Fibroblast of lung (primary cell): ENCODE results near the gene POP4. TPM values are rescaled to one million over a fixed set of nuclear protein-coding genes. Genes with fewer than 3 reads are reported as not detected.

Experiments
- DNase-seq, 2 donors: peaks; one replicate each; pipeline versions ENCODE4 v3.0.0 to v3.0.0-alpha.2; 2010; ENCODE audit warnings: low read depth in 2 of 2
- H2AFZ ChIP-seq: 2 replicates; pipeline ENCODE4 v1.5.1; 2012; ENCODE audit warnings: low read length, control low read depth, inconsistent platforms
- H3K27ac ChIP-seq: 2 replicates; pipeline ENCODE4 v1.5.1; 2011; ENCODE audit warnings: low read length, control low read depth; ENCODE audit not compliant: insufficient read depth
- H3K27me3 ChIP-seq: 2 replicates; pipeline ENCODE4 v1.5.1; 2011; ENCODE audit warnings: mild to moderate bottlenecking, low read length; ENCODE audit not compliant: control insufficient read depth, insufficient read depth
- H3K36me3 ChIP-seq: 2 replicates; pipeline ENCODE4 v1.5.1; 2011; ENCODE audit warnings: low read length; ENCODE audit not compliant: control insufficient read depth, insufficient read depth
- H3K4me1 ChIP-seq: 2 replicates; pipeline ENCODE4 v1.5.1; 2011; ENCODE audit warnings: low read length; ENCODE audit not compliant: control insufficient read depth, insufficient read depth; ENCODE audit errors: extremely low read depth
- H3K4me2 ChIP-seq: 2 replicates; pipeline ENCODE4 v1.5.1; 2011; ENCODE audit warnings: low read length, control low read depth; ENCODE audit not compliant: insufficient read depth; ENCODE audit errors: extremely low read depth
- H3K4me3 ChIP-seq, 4 experiments: fragments of 200-600 bp in 1 of 4; sonication (generic) in 1 of 4; replicated peaks in 1 of 4; 2 replicates each; pipeline ENCODE4 v1.5.1; 2011 to 2016; ENCODE audit warnings: low read length in 4 of 4, low read depth in 3 of 4, mild to moderate bottlenecking in 3 of 4, control low read depth in 2 of 4, inconsistent platforms in 1 of 4, mixed read lengths in 1 of 4; ENCODE audit not compliant: insufficient read depth in 1 of 4; ENCODE audit errors: control extremely low read depth in 1 of 4
- H3K79me2 ChIP-seq: 2 replicates; pipeline ENCODE4 v1.5.1; 2012; ENCODE audit warnings: mild to moderate bottlenecking, low read length, inconsistent platforms; ENCODE audit not compliant: control insufficient read depth, insufficient read depth
- H3K9ac ChIP-seq: 2 replicates; pipeline ENCODE4 v1.5.1; 2011; ENCODE audit warnings: mild to moderate bottlenecking, low read length, control low read depth; ENCODE audit not compliant: insufficient read depth
- H3K9me3 ChIP-seq: 2 replicates; pipeline ENCODE4 v1.5.1; 2012; ENCODE audit warnings: low read depth, low read length; ENCODE audit not compliant: control insufficient read depth, insufficient read depth
- H4K20me1 ChIP-seq: 2 replicates; pipeline ENCODE4 v1.5.1; 2011; ENCODE audit warnings: low read length; ENCODE audit not compliant: control insufficient read depth, insufficient read depth; ENCODE audit errors: extremely low read depth
- EZH2 ChIP-seq: IDR thresholded peaks from 2 replicates; pipeline ENCODE4 v1.5.1; 2012; ENCODE audit warnings: low read length, control low read depth, mild to moderate bottlenecking; ENCODE audit errors: missing control alignments
- polyA plus RNA-seq, 2 donors: library from polyadenylated mRNA; depleted of rRNA in 1 of 2; stranded (reverse) in 1 of 2; unstranded in 1 of 2; fragments of >200 nt; gene quantifications; 2 replicates each; pipeline ENCODE4 v1.2.1, GENCODE V29; 2011 to 2012; ENCODE audit warnings: missing spikeins in 1 of 2
- total RNA-seq: library from RNA; depleted of rRNA; stranded (reverse); fragments of >200 nt; gene quantifications from 2 replicates; pipeline ENCODE4 v1.2.1, GENCODE V29; 2014
- TF ChIP-seq, protein P1 (sequence below), 2 donors: IDR thresholded peaks in 1 of 2; conservative IDR thresholded peaks in 1 of 2; 1 replicate in 1 of 2; 2 replicates in 1 of 2; pipeline ENCODE4 v1.5.1; 2011 to 2012; ENCODE audit warnings: low read length in 2 of 2, control low read depth in 1 of 2, inconsistent platforms in 1 of 2, low read depth in 1 of 2, mild to moderate bottlenecking in 1 of 2

The POP4 gene
- total and polyA plus RNA-seq, 2 donors (not counting 1 experiment from before 2014, with no cell fraction given) = 77.1 to 102 TPM

DNA sequence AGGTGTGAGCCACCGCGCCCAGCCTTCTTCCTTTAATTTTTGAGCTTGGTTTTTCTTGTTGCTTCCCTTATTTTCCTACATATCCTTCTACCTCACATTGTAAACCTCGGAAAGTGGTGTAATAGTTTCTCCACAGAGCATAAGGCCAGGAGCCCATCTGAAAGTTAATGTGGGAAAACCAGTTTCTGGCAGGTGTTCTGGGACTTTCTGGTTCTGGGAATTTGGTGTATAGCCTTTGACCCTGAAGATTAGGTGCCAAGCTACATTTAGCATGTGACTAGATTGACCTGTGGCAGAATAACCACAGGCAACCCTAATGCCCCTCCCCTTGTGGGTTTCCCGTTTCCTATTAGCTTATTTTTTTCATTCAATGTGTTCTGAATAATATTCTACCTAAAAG, 8.7 kb downstream of the POP4 start:
- Histone ChIP-seq H2AFZ (no peak overlapping the region), H3K4me1 (no peaks in the 10 kb centered on the region), H3K9me3 (no peaks in the 10 kb centered on the region), H3K27ac (no peak overlapping the region), H3K79me2 (no peaks in the 10 kb centered on the region), H3K4me3 (no peak overlapping the region), H3K9ac (no peak overlapping the region), H4K20me1 (no peaks in the 10 kb centered on the region), H3K36me3 (peaks cover 17% of the 10 kb centered on the region), H3K27me3 (no peaks in the 10 kb centered on the region), H3K4me2 (no peak overlapping the region)
- no peak for DNase-seq
- TF ChIP-seq EZH2 = no peak
- TF ChIP-seq, protein P1, sequence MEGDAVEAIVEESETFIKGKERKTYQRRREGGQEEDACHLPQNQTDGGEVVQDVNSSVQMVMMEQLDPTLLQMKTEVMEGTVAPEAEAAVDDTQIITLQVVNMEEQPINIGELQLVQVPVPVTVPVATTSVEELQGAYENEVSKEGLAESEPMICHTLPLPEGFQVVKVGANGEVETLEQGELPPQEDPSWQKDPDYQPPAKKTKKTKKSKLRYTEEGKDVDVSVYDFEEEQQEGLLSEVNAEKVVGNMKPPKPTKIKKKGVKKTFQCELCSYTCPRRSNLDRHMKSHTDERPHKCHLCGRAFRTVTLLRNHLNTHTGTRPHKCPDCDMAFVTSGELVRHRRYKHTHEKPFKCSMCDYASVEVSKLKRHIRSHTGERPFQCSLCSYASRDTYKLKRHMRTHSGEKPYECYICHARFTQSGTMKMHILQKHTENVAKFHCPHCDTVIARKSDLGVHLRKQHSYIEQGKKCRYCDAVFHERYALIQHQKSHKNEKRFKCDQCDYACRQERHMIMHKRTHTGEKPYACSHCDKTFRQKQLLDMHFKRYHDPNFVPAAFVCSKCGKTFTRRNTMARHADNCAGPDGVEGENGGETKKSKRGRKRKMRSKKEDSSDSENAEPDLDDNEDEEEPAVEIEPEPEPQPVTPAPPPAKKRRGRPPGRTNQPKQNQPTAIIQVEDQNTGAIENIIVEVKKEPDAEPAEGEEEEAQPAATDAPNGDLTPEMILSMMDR (conservative IDR thresholded peaks at IDR 0.05 in 1 of 2, IDR thresholded peaks at IDR 0.05 in 1 of 2; ENCODE audit: low read depth in 1 of 2, low read length in 2 of 2) = no peak

- H2AFZ ChIP-seq = no peak overlapping the region
- H3K27ac ChIP-seq = no peak overlapping the region
- no peak overlapping the region for H3K4me2 ChIP-seq
- no peaks in the 10 kb centered on the region for H3K9me3 ChIP-seq
- DNase-seq = no peak
- TF ChIP-seq EZH2 = no peak
- TF ChIP-seq, protein P1 (conservative IDR thresholded peaks at IDR 0.05 in 1 of 2, IDR thresholded peaks at IDR 0.05 in 1 of 2; ENCODE audit: low read depth in 1 of 2, low read length in 2 of 2) = no peak
- H3K36me3 ChIP-seq = peaks cover 17% of the 10 kb centered on the region
- H4K20me1 ChIP-seq = no peaks in the 10 kb centered on the region
- no peak overlapping the region for H3K4me3 ChIP-seq
- H3K79me2 ChIP-seq = no peaks in the 10 kb centered on the region
- no peaks in the 10 kb centered on the region for H3K4me1 ChIP-seq
- H3K9ac ChIP-seq = no peak overlapping the region
- H3K27me3 ChIP-seq = no peaks in the 10 kb centered on the region
These were observed 9.9 kb downstream of the POP4 start for GRCh38 chr19:29615891-29616425.

DNA sequence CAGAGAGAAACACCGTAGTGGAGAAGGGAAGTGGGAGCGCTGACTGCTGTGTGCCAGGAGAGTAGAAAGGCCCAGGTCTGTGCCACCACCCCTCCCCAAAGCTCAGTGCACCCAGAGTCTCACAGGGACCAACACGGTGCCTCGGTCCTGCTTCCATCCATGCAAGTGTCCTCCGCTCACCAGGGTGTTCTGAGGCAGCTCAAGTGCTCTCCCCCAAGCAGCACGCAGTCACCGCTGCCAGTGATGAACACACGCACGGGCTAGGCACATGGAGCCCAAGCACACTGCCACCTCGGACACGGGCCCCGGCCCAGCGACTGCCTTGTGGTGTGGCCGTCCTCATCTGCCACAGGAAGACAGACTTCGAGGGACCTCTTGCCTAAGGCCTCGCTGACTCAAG, 10.5 kb downstream of the POP4 start:
- Histone ChIP-seq H4K20me1 (no peaks in the 10 kb centered on the region), H3K4me2 (no peak overlapping the region), H3K4me1 (no peaks in the 10 kb centered on the region), H3K27ac (no peak overlapping the region), H3K9ac (no peak overlapping the region), H3K4me3 (no peak overlapping the region), H3K79me2 (no peaks in the 10 kb centered on the region), H3K27me3 (no peaks in the 10 kb centered on the region), H3K36me3 (peaks cover 16% of the 10 kb centered on the region), H2AFZ (no peak overlapping the region), H3K9me3 (no peaks in the 10 kb centered on the region)
- TF ChIP-seq EZH2 = no peak
- TF ChIP-seq, protein P1 (conservative IDR thresholded peaks at IDR 0.05 in 1 of 2, IDR thresholded peaks at IDR 0.05 in 1 of 2; ENCODE audit: low read depth in 1 of 2, low read length in 2 of 2) = no peak
- DNase-seq = no peak
